ENCODE measurements around the gene ZSWIM4. TPM values are rescaled to one million over a fixed set of nuclear protein-coding genes. Genes with fewer than 3 reads are reported as not detected.
"Not testable (repeated sequence)": the region's sequence is repeated elsewhere in the genome, so short reads cannot be mapped to it uniquely, and the experiment has no call there.

The ZSWIM4 gene
- total RNA-seq, 1 donor from 2014 or later: 9.8 TPM

- Mint-ChIP-seq H3K9me3 (no peaks in the 10 kb centered on the region), H3K27ac (peak within 1 kb of the TSS; percentile 87), H3K4me3 (ENCODE audit: low read depth) (peak within 1 kb of the TSS; percentile 94), H3K36me3 (ENCODE audit: low read depth) (peaks cover 41% of the 10 kb centered on the region), H3K27me3 (ENCODE audit: low read depth) (no peaks in the 10 kb centered on the region), H3K4me1 (ENCODE audit: low read depth) (peaks cover 16% of the 10 kb centered on the region)
- intact Hi-C loops (cut with micrococcal nuclease): no loop called here
- peak; percentile 39 for DNase-seq (ENCODE audit: low spot score)
These were observed 31.0 kb upstream of the ZSWIM4 start, which contains the start of gene MRI1 for GRCh38 chr19:13764101-13764807. TSS of gene MRI1 (plus strand) at chr19:13764522. CDS start at chr19:13764589, 67 bp downstream.

DNA sequence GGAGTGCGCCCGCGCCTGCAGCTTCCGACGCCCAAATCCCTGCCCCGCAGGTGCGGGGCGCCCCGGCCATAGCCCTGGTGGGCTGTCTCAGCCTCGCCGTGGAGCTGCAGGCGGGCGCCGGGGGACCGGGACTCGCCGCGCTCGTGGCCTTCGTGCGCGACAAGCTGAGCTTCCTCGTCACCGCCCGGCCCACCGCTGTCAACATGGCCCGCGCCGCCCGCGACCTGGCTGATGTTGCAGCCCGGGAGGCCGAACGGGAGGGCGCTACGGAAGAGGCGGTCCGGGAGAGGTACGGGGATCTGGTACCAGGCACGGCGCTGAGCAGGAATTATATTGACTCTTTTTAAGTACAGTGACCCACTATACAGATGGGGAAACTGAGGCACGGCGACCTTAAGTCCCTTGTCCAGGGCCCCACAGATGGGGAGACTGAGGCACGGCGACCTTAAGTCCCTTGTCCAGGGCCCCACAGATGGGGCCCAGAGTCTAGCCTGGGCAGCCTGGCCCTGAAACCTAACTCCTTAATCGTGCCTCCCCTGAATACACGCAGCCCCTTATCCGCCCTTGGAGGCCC is 30.3 kb upstream of the ZSWIM4 start:
- Mint-ChIP-seq H3K4me3 (ENCODE audit: low read depth) (peak overlapping the region; percentile 94), H3K36me3 (ENCODE audit: low read depth) (peaks cover 39% of the 10 kb centered on the region), H3K27ac (peak overlapping the region; percentile 87), H3K27me3 (ENCODE audit: low read depth) (no peaks in the 10 kb centered on the region), H3K4me1 (ENCODE audit: low read depth) (peaks cover 16% of the 10 kb centered on the region), H3K9me3 (no peaks in the 10 kb centered on the region)
- DNase-seq (ENCODE audit: low spot score): peak; percentile 28
- intact Hi-C loops (cut with micrococcal nuclease): no loop called here

DNA sequence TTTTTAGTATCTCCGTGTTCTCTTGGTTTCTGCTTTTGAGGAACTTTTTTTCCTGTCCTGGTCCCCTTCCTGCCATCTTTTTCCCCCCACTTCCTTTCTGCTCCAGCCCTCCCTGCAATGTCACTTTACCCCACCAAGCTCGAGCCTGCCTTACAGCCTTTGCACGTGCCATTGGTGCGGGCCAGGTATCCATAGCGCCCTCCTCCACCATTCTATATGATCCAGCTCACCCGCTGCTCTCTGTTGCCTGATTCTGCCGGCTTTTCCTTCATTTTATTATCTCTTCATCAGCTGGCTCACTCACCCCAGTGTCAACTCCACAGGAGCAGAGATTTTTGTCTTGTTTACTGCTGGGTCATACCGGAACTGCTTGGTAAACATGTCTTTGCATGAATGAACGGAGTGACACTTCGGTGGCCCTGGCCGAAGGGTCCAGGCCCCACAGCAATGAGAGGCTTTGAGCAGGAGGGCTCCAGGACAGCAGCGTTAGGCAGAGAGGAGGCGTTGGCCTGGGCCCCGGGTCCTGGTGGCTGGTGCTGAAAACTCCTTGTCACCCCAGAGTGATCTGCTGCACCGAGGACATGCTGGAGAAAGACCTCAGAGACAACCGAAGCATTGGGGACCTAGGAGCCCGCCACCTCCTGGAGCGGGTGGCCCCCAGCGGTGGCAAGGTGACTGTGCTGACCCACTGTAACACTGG is 29.7 kb upstream of the ZSWIM4 start:
- Mint-ChIP-seq H3K36me3 (ENCODE audit: low read depth) (peaks cover 34% of the 10 kb centered on the region), H3K4me1 (ENCODE audit: low read depth) (peaks cover 16% of the 10 kb centered on the region), H3K27ac (peak overlapping the region; percentile 87), H3K4me3 (ENCODE audit: low read depth) (peak overlapping the region; percentile 94), H3K9me3 (no peaks in the 10 kb centered on the region), H3K27me3 (ENCODE audit: low read depth) (no peaks in the 10 kb centered on the region)
- no peak for DNase-seq (ENCODE audit: low spot score)
- intact Hi-C loops (cut with micrococcal nuclease): no loop called here

DNA sequence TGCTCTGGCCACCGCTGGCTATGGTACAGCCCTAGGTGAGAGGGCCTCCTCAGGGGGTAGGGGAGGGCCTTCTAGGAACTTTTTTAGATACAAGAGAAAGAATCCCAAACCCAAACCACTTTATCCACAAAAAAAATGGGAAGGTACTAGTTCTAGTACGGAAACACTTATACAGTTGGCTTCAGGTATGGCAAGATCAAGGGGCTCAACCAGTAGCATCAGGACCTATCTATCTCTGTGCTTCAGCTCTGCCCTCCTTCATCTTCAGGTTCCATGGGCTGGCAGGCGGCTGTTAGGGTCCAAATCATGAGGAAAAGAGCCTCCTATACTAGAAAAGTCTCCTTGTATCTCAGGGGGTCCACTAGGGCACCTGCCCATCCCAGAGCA is 29.2 kb upstream of the ZSWIM4 start:
- H3K9me3 Mint-ChIP-seq: no peaks in the 10 kb centered on the region
- peaks cover 16% of the 10 kb centered on the region for H3K4me1 Mint-ChIP-seq (ENCODE audit: low read depth)
- no peak for DNase-seq (ENCODE audit: low spot score)
- H3K27ac Mint-ChIP-seq: no peak overlapping the region
- intact Hi-C loops (cut with micrococcal nuclease): no loop called here
- no peaks in the 10 kb centered on the region for H3K27me3 Mint-ChIP-seq (ENCODE audit: low read depth)
- H3K36me3 Mint-ChIP-seq (ENCODE audit: low read depth): peaks cover 31% of the 10 kb centered on the region
- H3K4me3 Mint-ChIP-seq (ENCODE audit: low read depth): no peak overlapping the region

GRCh38 chr19:13768510-13768909 is 26.7 kb upstream of the ZSWIM4 start:
- H3K9me3 Mint-ChIP-seq: no peaks in the 10 kb centered on the region
- DNase-seq (ENCODE audit: low spot score): no peak
- H3K27me3 Mint-ChIP-seq (ENCODE audit: low read depth): no peaks in the 10 kb centered on the region
- H3K27ac Mint-ChIP-seq: no peak overlapping the region
- H3K36me3 Mint-ChIP-seq (ENCODE audit: low read depth): peaks cover 21% of the 10 kb centered on the region
- no peak overlapping the region for H3K4me3 Mint-ChIP-seq (ENCODE audit: low read depth)
- intact Hi-C loops (cut with micrococcal nuclease): no loop called here
- H3K4me1 Mint-ChIP-seq (ENCODE audit: low read depth): peaks cover 14% of the 10 kb centered on the region

GRCh38 chr19:13770013-13770635 is 25.1 kb upstream of the ZSWIM4 start:
- Mint-ChIP-seq H3K27ac (no peak overlapping the region), H3K27me3 (ENCODE audit: low read depth) (no peaks in the 10 kb centered on the region), H3K4me3 (ENCODE audit: low read depth) (no peak overlapping the region), H3K36me3 (ENCODE audit: low read depth) (peaks cover 23% of the 10 kb centered on the region), H3K4me1 (ENCODE audit: low read depth) (peaks cover 11% of the 10 kb centered on the region), H3K9me3 (no peaks in the 10 kb centered on the region)
- intact Hi-C loops (cut with micrococcal nuclease): no loop called here
- no peak for DNase-seq (ENCODE audit: low spot score)

DNA sequence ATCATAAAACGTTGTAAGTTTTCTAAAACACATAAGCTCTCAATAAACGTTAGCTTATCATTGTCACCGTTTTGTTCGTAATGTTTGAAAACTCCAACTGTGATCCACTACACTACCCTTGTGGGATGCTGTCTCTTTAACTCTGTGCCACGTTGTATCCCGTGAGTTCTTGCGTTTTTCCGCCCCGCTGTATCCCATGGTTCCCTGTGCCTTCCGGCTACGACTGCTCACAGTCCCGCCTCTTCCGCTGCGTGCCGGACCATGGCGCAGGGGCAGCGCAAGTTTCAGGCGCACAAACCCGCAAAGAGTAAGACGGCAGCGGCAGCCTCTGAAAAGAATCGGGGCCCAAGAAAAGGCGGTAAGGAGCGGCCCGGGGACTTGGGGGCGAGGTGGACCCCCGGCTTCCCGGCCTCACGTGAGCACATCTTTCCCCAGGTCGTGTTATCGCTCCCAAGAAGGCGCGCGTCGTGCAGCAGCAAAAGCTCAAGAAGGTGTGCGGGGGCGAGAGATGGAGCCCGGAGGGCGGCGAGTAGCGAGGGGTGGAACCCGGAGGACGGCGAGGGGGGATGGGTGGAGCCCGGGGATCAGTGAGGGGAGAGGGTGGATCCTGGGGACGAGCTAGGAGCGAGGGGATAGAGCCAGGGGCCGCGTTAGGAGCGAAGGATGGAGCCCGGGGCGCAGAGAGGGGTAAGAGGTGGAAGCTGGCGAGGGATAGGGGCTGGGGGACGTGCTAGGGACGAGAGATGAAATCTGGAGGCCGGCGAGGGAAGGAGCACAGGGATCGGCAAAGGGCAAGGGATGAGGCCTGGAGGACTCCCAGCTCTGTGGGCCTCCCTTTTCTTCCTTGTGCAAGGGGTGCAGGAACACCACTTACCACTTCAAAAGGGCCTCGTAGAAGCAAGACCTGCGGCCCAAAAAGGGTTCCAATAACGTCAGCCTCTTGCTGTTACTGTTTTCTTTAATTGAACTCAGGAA is 20.7 kb upstream of the ZSWIM4 start, which contains the start of gene C19orf53:
C19orf53 (plus strand) TSS at position 240 of the 975 bp plus-strand sequence; CDS start at position 262, 22 bp downstream.
- Mint-ChIP-seq H3K9me3 (no peaks in the 10 kb centered on the region), H3K27ac (peak within 1 kb of the TSS; percentile 97), H3K4me1 (ENCODE audit: low read depth) (peaks cover 14% of the 10 kb centered on the region), H3K27me3 (ENCODE audit: low read depth) (no peaks in the 10 kb centered on the region), H3K4me3 (ENCODE audit: low read depth) (peak within 1 kb of the TSS; percentile 99), H3K36me3 (ENCODE audit: low read depth) (peaks cover 48% of the 10 kb centered on the region)
- intact Hi-C loops (cut with micrococcal nuclease): loop anchor here (1.0 to 2.0 kb wide), 2 partner anchors 21 to 362 kb away; partner anchors contain the start of genes ASF1B and ZSWIM4
- peak; percentile 87 for DNase-seq (ENCODE audit: low spot score)

DNA sequence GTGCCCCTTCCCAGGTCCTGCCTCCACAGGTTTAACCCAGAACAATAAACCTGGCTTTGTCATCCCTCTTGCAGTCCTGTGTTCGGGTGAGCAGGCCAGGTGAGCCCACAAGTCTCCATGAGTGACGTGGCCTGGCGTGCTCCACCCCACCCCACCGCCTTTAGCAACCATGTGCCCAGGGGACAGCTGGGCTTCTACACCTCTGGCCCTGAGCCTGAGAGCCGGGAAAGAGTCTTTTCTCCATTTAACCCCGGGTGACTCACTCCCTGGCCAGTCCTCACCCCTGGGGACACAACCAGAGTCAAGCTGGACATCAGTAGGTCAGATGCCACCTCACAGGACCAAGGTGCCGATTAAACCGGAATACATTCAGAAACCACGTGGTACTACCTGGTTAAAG is 16.8 kb upstream of the ZSWIM4 start:
- DNase-seq (ENCODE audit: low spot score): no peak
- intact Hi-C loops (cut with micrococcal nuclease): no loop called here
- Mint-ChIP-seq H3K4me3 (ENCODE audit: low read depth) (no peak overlapping the region), H3K36me3 (ENCODE audit: low read depth) (peaks cover 45% of the 10 kb centered on the region), H3K27ac (no peak overlapping the region), H3K27me3 (ENCODE audit: low read depth) (no peaks in the 10 kb centered on the region), H3K4me1 (ENCODE audit: low read depth) (peaks cover 15% of the 10 kb centered on the region), H3K9me3 (no peaks in the 10 kb centered on the region)

DNA sequence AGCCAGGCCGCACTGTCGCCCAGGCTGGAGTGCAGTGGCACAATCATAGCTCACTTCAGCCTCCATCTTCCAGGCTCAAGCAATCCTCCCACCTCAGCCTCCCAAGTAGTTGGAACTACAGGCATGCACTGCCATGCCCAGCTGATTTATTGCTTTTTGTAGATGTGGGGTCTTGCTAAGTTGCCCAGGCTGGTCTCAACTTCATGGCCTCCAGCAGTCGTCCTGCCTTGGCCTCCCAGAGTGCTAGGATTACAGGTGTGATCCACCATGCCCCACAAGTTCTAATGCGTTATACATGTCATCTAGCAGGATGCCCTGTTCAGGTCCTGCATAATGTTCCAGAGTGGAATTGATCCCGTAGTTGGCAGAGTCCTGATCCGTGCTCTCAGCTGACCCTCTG is 16.4 kb upstream of the ZSWIM4 start:
- Mint-ChIP-seq H3K4me1 (ENCODE audit: low read depth) (peaks cover 16% of the 10 kb centered on the region), H3K27me3 (ENCODE audit: low read depth) (no peaks in the 10 kb centered on the region), H3K4me3 (ENCODE audit: low read depth) (no peak overlapping the region), H3K27ac (no peak overlapping the region), H3K9me3 (no peaks in the 10 kb centered on the region), H3K36me3 (ENCODE audit: low read depth) (peaks cover 45% of the 10 kb centered on the region)
- DNase-seq (ENCODE audit: low spot score): no peak
- intact Hi-C loops (cut with micrococcal nuclease): no loop called here

DNA sequence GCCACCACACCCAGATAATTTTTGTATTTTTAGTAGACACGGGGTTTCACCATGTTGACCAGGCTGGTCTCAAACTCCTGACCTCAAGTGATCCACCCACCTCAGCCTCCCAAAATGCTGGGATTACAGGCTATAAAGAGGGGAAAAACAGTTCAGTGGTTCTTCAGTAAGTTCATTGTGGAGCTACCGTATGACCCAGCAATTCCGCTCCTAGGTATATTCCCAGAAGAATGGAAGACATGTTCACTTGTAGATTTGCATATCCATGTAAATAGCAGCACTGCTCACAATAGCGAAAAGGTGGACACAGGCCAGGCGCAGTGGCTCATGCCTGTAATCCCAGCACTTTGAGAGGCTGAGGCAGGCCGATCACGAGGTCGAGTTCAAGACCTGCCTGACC is 15.4 kb upstream of the ZSWIM4 start:
- not testable (repeated sequence) for DNase-seq (ENCODE audit: low spot score); H3K4me3 Mint-ChIP-seq (ENCODE audit: low read depth); H3K27ac Mint-ChIP-seq; H3K9me3 Mint-ChIP-seq; H3K27me3 Mint-ChIP-seq (ENCODE audit: low read depth)
- Mint-ChIP-seq H3K36me3 (ENCODE audit: low read depth) (peaks cover 39% of the 10 kb centered on the region), H3K4me1 (ENCODE audit: low read depth) (peaks cover 18% of the 10 kb centered on the region)
- intact Hi-C loops (cut with micrococcal nuclease): loop anchor here (10.0 kb wide), 1 partner anchor 305 kb away; the partner anchor contains the start of gene C19orf67

DNA sequence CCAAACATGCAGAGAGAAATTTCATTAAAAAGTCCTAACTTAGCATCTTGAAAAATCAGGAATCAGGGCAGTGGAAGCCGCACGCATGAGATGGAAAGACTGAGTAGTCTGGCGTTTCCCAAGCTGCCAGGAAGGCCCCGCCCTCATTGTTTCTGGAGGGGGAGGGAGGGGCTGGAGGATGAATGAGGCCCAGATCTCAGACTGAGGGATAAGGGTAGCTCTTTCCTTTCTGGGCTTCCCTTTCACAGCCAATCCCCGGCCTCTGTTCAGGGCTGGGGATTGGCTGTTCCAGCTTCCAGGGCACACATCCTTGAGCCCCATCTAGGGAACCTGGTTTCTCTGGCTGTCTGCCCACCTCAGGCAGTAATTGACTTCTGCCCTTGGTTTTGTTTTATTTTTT is 13.7 kb upstream of the ZSWIM4 start:
- intact Hi-C loops (cut with micrococcal nuclease): loop anchor here (10.0 kb wide), 1 partner anchor 303 kb away; the partner anchor contains the start of gene C19orf67
- Mint-ChIP-seq H3K27ac (no peak overlapping the region), H3K9me3 (no peaks in the 10 kb centered on the region), H3K4me1 (ENCODE audit: low read depth) (peaks cover 12% of the 10 kb centered on the region), H3K36me3 (ENCODE audit: low read depth) (peaks cover 27% of the 10 kb centered on the region), H3K4me3 (ENCODE audit: low read depth) (no peak overlapping the region), H3K27me3 (ENCODE audit: low read depth) (no peaks in the 10 kb centered on the region)
- DNase-seq (ENCODE audit: low spot score): no peak

DNA sequence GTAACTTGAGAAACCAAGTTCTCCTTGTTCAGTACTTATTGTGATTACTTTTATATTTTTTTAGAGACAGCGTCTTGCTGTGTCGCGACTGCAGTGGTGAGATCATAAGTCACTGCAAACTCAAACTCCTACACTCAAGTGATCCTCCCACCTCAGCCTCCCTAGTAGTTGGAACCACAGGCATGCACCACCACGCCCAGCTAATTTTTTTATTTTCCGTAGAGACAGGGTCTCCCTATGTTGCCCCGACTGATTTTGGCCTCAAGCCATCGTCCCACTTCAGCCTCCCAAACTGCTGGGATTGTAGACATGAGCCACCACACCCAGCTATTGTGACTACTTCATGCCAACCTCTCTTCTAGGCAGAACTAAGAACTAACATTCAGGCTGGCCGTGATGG is 12.7 kb upstream of the ZSWIM4 start:
- DNase-seq (ENCODE audit: low spot score): no peak
- H3K9me3 Mint-ChIP-seq: no peaks in the 10 kb centered on the region
- intact Hi-C loops (cut with micrococcal nuclease): loop anchor here (10.0 kb wide), 1 partner anchor 302 kb away; the partner anchor contains the start of gene C19orf67
- no peak overlapping the region for H3K27ac Mint-ChIP-seq
- peaks cover 10% of the 10 kb centered on the region for H3K4me1 Mint-ChIP-seq (ENCODE audit: low read depth)
- no peaks in the 10 kb centered on the region for H3K27me3 Mint-ChIP-seq (ENCODE audit: low read depth)
- H3K4me3 Mint-ChIP-seq (ENCODE audit: low read depth): no peak overlapping the region
- H3K36me3 Mint-ChIP-seq (ENCODE audit: low read depth): peaks cover 24% of the 10 kb centered on the region

Data from activated T-helper 2 cell treated with anti-CD3 and anti-CD28 coated beads, Interferon-gamma antibody, Interleukin-2, Interleukin-4, amounts not matched to agents 10 μg/mL and 5 μg/mL and 100 μg/mL, durations not matched to agents 14 hours and 24 hours and 36 hours (primary cell).